HG02885 (cell line): ENCODE measurements around the gene FAM124B.
"Not testable (repeated sequence)": the region's sequence is repeated elsewhere in the genome, so short reads cannot be mapped to it uniquely, and the experiment has no call there.

Source experiments
- ATAC-seq: cut with Tn5 transposase; IDR thresholded peaks from one replicate; pipeline ENCODE4 v1.9.1; 2021; ENCODE audit warnings: mild to moderate bottlenecking; ENCODE audit not compliant: unreplicated experiment, poor library complexity

Gene FAM124B

GRCh38 chr2:224382973-224383555 lies 18.8 kb downstream of the FAM124B start:
- ATAC-seq = no peak

GRCh38 chr2:224382280-224382647 lies 19.6 kb downstream of the FAM124B start:
- not testable (repeated sequence) for ATAC-seq

GRCh38 chr2:224381521-224382279 lies 20.2 kb downstream of the FAM124B start:
- no peak for ATAC-seq

GRCh38 chr2:224379986-224380385 lies 21.9 kb downstream of the FAM124B start:
- ATAC-seq = no peak

- no peak for ATAC-seq
Observed at GRCh38 chr2:224379172-224379571, 22.7 kb downstream of the FAM124B start.

- ATAC-seq = no peak
Observed at GRCh38 chr2:224378701-224379097, 23.2 kb downstream of the FAM124B start.

GRCh38 chr2:224377751-224378700 lies 23.9 kb downstream of the FAM124B start:
- no peak for ATAC-seq

GRCh38 chr2:224372641-224373040 lies 29.3 kb downstream of the FAM124B start:
- ATAC-seq = no peak

GRCh38 chr2:224369028-224369632 lies 32.8 kb downstream of the FAM124B start:
- peak; percentile 56 for ATAC-seq

GRCh38 chr2:224366267-224366844 lies 35.6 kb downstream of the FAM124B start:
- no peak for ATAC-seq

GRCh38 chr2:224365331-224365730 lies 36.6 kb downstream of the FAM124B start:
- ATAC-seq = no peak

GRCh38 chr2:224363281-224363680 lies 38.6 kb downstream of the FAM124B start:
- no peak for ATAC-seq

GRCh38 chr2:224362094-224362493 lies 39.8 kb downstream of the FAM124B start:
- ATAC-seq = no peak

GRCh38 chr2:224360801-224361251 lies 41.1 kb downstream of the FAM124B start:
- no peak for ATAC-seq

GRCh38 chr2:224359569-224359968 lies 42.3 kb downstream of the FAM124B start:
- peak; percentile 52 for ATAC-seq

- peak; percentile 76 for ATAC-seq
Observed at GRCh38 chr2:224357098-224357901, 44.6 kb downstream of the FAM124B start.

GRCh38 chr2:224354632-224355211 lies 47.2 kb downstream of the FAM124B start:
- no peak for ATAC-seq

GRCh38 chr2:224350703-224351102 lies 51.2 kb downstream of the FAM124B start:
- ATAC-seq = no peak

GRCh38 chr2:224349396-224349795 lies 52.5 kb downstream of the FAM124B start:
- ATAC-seq = no peak
